GM21528 (cell line): ENCODE measurements around the gene RCVRN.
"Not testable (repeated sequence)": the region's sequence is repeated elsewhere in the genome, so short reads cannot be mapped to it uniquely, and the experiment has no call there.

Experiments used
- ATAC-seq: cut with Tn5 transposase; IDR thresholded peaks from one replicate; pipeline ENCODE4 v1.9.1; 2021; ENCODE audit warnings: mild to moderate bottlenecking, moderate library complexity; ENCODE audit not compliant: unreplicated experiment, low FRiP score

RCVRN gene

DNA sequence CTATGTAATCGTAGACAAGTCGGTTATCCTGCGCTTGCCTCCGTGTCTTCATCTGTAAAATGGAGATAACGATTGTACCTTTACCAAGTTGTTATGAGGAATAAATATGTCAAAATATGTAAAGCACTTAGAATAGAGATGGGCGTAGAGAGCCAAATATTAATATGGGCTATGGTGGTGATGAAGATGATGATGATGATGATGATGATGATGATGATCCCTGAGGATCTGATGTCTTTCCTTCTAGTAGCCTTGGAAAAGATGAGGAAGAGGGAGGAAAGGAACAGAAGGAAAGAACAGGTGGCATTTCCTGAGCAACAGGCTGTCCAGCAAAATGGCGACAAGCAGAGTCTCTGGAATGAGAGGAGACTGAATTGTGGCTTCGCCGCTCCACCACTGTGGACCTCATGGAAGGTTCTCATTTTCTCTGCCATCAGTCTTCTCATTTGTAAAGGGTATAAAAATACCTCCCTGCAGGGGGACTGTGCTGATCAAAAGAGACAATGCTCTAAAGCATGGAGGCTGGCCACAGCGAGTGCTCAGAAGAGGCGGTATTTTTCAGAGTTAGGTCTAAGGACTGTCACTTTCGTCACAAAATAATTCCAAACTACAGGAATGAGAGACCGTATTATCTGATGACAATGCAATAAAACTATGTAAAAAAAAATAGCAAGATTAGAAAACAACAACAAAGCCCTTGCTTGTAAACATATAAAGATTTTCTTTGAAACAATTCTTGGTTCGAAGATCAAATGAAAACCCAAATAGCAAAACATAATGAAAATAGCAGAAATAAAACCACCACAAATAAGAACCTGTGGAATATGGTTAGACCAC lies 17.2 kb upstream of the RCVRN start:
- ATAC-seq, result no peak

DNA sequence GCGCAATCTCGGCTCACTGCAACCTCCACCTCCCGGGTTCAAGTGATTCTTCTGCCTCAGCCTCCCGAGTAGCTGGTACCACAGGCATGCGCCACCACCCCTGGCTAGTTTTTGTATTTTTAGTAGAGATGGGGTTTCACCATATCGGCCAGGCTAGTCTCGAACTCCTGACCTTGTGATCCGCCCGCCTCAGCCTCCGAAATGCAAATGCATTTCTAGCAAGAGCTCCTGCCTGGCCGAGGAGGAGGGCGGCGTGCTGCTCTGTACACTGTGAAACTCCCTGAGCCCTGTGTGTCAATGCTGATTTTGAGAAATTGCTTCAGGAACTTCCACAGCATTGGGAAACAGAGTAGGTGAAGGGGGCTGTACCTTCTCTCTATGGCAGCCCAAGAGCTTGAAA lies 16.1 kb upstream of the RCVRN start:
- ATAC-seq, result not testable (repeated sequence)

DNA sequence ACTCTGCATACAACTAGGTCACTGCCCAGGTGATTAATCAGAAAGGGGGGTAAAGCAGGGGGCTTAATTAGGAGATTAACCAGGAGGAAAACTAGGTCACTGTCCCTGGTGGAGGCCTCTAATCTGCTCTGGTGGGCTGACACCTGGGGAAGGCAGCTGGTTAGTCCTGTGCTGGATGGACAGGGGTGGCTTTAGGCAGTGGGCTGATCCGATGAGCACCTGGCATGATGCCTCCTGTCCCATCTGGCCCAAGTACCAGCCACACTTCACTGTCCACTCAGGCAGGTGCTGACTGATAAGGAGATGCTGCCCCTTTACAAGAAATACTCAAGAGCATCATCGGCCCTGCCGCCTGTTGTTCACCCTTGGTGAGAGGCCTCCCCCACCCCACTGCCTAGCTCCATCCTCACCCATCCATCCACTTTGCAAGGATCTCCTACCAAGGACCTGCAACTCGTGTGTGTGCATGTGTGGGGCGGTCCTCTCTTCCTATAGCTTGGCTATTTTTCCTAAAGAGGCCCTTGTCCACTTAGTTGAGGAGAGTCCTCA lies 13.8 kb upstream of the RCVRN start:
- ATAC-seq, result no peak

DNA sequence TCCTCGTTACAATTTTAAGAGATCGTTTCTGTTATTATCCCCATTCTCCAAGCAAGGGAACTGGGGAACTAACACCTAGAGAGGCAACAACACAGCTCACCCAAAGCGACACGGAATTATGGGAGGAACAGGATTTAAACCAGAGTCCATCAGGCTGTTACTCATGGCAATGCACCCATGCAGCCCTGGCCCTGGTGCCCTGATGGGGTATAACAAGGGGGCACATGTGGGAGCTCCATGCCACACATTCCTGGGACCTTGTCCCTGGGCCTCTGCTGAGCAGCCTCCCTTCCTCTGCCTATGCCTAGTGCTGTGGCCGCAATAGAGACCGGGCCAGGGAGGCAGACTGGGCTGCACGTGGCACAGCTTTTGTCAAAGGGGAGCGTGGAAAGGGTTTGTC lies 13.3 kb upstream of the RCVRN start:
- no peak for ATAC-seq

DNA sequence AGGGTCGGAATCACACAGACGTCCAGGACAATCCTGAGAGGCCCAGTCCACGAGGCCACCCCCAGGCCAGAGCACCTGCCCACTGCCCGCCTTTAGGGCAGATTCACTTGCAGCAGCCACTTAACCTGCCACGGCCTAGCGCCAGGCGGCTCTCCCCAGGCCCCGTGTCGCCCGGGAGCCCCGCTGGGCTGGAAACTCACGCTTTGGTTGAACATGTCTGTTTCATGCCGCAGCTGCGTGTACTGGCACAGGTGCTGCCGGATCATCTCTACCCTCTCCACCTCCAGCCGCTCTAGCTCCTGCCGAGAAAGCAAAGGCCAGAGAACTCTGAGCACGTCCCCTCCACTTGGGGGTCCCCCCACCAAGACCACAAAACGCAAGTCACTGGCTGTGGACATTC lies 12.7 kb upstream of the RCVRN start:
- ATAC-seq, result no peak

DNA sequence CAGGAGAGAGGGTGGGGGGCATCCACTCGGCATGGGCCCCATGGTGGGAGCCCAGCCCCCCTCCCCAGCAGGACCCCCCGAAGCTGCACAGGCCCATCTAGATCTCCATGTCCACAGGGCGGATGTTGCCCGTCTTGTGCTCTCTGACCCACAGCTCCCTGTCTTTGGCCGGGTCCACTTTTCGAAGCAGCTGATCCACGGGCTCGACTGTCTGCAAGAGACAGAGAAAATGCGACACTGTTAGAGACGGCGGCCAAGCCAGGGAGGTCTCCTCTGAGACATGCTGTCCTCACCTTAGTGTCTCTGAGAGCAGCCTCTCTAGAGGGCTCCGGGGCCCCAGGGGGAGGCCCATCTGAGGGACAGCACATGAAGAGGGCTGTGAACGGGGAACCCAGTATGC lies 12.1 kb upstream of the RCVRN start:
- ATAC-seq, result no peak

DNA sequence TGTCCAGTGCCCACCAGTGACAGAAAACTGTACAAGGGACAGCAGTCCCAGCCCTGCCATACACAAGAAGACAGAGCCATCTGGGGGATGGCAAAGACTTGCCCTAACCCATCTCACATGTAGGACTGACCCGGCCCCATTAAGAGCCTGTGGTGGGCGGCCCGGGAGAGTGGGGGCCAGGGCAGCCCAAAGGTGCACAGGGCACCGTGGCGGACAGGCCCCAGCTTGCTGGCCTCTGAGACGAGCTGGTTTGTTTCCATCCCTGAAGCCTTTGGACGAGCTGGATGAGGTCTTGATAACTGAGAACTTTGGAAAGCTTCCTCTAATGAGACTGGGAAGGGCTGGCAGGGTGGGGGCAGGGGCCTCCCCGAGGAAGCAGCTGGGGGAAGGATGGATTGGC lies 11.0 kb upstream of the RCVRN start:
- ATAC-seq, result no peak

DNA sequence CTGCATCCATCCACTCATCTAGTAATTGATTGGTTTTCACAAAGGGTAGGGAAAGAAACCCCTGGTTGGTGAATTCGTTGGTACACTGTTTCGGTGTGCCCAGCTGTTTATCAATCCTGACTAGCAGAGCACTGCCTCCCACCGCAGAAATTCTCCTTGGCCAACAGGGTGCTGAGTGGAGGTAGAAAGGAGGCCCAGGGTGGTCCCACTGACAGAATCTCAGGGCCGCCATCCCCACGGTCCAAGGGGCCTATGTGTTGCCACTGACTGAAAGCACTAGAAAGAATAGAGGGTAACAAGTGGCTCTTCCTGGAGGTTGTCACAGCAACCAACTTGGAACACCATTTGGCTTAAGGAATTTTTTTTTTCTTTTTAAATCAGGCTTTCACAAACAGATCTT lies 8.4 kb upstream of the RCVRN start:
- no peak for ATAC-seq

DNA sequence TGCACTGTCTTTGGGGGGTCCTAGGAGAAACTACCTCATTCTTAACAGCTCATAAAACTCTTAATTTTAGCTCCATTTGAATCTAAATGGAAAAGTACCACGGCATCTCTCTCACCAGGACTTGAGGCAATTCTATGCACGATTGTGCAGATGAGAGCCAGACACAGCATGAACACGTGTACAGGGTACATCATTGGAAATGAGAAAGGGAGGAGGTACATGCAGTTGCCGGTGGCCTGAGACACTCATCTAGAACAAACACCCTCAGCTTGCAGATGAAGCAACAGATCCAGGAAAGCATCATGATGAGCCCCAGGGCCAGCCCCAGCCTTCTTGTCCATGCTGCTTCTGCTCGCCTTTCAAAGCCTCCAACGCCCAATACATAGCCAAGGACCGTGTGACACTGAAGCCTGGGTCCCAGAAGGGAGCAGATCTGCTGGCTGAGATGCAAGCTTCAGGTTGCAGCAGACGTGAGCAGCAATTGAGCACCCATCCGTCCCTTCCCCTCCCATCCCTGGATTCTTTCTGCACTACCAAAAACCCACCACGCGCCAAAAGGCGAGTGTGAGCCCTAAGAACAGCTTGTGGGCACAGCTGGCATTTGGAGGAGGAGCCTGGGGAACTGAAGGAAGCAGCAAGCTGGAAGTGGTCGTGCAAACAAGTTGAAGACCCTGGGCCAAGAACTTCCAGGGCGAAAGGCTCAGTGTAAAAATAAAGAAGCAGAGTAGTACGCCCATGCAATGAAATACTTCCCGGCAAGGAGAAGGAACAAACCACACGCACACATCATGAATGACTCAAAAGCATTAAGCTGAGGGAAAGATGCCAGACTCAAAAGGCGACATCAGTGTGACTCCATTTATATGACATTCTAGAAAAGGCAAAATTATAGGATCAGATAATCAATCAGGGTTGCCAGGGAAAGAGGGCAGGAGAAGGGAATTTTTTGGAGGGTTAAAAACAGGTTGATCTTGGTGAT lies 7.3 kb upstream of the RCVRN start:
- no peak for ATAC-seq

DNA sequence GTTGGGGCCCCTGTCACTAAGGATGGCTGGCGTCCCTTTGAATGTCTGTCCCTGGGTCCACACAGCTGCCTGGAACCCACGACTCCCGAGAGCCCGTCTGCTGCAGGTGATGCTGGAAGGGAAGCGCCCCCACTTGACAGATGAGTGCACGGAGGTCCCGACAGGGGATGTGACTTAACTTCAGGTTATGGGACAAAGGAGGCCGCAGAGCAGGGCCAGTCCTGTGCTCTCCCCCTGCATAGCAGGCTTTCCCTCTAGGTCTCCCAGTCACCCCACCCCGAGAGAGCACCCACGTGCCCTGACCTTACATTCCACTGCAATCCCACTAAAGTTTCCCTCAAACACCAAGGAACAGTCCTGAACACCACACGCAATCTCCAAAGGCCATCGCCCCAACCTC lies 6.0 kb upstream of the RCVRN start:
- no peak for ATAC-seq

DNA sequence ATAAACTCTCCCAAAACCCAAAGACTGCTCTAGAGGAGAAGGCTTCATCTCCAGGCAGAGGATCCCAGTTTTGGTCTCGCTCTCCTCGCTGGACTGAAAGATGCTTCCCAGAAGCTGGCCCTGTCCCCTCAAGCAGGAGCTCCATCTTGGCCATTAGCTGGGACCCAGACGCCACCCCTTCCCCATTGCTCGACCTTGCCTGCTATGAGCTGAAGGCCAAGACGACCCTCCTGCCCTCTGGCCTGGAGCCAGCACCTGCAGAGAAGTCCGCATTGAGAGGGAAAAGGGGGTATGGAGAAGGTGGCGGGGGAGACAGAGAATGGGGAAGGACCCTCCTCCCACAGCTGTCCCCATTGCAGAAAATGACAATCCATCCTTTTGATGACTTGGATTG lies 3.6 kb upstream of the RCVRN start:
- ATAC-seq, result no peak

DNA sequence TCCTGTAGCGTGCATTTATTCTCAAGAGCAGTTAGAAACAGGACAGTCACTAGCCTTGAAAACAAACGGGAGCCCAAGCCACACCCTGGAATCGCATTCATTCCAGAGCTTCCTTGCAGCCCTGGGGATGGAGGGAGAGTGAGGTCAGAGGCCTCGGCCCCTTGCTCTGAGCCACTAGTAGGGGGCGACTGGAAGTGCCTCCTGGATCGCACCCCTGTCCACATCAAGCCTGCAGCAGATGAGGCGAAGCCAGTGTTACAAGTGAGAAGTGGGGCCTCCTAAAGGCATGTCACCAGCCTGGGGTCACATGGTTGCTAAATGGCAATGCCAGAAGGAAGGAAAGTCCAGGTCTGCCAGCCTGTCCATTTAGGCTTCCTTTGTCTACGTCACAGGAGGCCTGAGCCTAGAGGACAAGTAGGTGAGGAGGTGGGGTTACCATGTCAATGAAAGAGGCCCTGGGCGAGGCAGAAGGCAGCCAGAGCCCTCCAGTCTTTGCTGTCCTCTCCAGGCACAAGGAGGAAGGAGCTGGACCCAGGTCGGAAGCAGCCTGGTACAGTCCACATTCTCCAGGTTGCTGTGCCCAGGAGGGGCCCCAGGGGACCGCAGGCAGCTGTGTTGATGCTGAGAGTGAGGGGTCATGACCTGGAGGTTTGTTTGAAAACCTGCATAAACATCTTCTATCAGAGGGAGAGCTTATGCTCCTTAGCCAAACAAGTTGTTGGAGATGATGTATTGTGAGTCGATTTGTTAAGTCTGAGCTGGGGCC lies 3.0 kb upstream of the RCVRN start:
- no peak for ATAC-seq

DNA sequence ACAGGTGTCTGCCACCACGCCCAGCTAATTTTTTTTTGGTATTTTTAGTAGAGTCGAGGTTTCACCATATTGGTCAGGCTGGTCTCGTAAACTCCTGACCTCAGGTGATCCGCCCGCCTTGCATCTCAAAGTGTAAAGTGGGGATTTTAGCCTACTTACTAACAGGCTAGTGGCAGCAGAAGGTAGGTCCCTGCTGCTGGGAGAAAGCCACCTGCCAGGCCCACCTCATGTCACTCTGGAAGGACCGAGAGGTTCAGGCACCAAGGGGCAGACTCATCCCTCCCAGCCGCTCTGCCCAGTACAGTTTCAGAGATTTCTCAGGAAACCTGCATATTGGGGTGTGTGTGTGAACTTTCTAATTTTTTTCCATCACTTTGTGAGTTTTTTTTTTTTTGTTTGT lies 2.1 kb upstream of the RCVRN start:
- ATAC-seq, result no peak

DNA sequence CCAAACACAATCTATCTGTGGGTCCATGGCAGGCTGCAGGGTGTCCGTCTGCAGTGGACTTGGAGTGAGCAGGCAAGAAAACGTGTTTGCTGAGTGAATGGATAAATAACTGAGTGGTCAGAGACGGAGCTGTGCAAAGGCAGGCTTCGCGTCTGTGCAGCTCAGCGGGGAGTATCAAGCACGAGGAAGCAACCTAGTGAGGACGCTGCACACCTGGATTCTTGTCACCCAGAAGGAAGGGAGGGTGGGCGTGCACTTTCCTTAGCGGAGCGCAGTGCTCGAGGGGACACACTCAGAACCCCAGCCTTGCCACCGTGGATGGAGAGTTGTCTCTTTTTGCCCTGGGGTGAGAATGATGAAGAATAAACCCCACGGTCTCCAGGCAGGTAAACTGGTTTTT lies 1.5 kb upstream of the RCVRN start:
- ATAC-seq, result no peak

DNA sequence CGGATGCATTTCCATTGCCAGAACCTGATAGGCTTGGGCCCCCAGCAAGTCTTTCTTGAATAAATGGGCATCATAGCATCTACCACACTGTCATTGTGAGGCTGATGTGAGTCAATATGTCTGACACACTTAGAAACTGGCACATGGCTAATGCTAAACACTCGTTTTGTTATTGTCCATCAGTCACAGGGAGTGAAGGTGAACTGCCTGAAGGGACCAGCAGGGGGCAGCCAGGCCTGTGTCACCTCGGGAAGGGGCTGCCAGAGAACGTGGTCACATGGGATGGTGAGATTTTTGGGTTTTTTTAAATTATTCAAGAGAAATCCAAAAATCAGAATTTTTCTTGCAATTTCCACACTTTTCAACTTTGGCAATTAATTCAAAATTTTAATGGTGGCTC lies 831 bp upstream of the RCVRN start:
- no peak for ATAC-seq

DNA sequence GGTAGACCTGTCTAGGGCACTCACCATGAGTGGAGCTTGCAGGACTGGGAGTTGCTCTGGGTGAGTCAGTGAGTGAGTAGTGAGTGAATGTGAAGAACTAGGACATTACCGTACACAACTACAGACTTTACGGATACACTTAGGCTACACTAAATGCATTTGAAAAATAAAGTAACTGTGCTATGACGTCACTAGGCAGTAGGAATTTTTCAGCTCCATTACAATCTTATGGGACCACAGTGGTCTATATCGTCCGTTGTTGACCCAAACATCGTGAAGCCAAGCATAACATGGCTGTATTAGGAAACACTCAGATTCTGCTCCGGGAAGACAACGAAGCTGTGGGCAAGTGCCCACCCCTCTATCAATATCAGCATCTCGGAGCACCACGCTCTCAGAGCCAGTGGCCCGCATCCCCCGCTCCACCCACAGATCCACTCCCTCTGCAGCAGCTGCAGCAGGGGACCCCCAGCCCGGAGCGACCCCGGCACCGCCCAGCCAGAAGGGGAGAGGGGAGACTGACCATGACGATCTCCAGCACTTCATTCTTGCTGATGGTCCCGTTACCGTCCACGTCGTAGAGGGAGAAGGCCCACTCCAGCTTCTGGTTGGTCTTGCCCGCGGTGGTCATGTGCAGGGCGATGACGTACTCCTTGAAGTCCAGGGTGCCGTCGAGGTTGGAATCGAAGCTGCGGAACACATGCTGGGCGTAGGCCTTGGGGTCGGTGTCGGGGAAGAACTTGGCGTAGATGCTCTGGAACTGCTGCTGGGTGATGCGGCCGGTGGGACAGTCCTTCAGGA lies 594 bp downstream of the RCVRN start:
- ATAC-seq, result no peak

DNA sequence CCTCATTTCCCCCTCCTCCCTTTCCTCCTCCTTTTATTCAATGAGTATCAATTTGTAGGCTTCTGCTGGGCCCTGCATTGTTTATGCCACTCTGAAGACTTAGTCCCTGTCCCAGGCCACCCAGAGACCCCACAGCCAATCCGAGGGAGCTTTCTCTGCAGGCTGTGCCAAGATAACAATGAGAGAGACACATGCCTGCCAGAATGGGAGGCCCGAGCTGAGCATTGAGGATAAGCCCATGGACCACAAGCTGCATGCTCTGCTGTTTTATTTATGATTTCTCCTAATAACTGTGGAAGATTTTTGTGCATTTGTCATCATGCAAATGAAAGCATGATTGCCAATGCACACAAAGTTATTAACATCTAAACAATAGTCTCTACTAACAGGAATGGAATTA lies 3.0 kb downstream of the RCVRN start:
- no peak for ATAC-seq

DNA sequence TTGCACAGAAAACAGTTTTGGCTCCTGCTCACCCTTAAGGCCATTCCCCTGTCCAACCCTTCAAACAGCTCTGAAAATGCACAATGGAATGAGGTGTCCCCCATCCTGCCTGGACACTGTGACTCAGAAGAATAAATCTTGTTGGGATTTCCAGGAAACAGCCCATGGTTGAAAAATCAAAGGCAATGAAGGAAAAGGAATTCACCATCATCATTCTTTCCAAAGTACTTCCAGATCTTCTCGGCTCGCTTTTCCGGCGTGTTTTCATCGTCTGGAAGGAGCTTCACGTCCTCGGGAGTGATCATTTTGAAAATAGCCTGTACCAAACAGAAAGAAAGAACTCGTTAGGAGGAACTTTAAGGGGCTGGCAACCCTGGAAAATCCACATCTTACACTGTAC lies 4.3 kb downstream of the RCVRN start:
- ATAC-seq, result no peak

DNA sequence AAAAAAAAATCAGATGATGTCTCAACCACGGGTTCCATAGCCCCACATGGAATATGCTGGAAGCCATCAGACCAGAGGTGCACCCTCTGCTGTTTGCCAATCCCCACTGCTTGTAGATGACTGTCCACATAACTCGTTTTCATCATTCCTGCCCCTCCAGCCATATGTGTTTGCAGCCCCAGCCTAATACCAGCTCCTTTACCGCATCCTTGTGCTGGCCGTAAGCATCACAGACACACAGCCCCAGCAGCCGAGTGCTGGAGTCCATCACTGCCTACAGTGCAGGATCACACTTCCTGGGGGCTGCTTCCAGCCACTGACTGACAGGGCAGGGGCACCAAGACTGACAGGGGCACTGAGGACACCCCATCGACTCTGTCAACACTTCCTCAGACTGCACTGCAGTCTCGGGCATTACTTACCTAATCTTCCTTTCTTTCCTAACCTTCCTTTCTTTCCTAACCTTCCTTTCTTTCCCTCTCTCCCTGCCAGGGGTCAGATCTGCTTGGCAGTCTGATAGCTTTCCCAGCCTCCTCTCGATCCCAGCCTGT lies 5.0 kb downstream of the RCVRN start:
- ATAC-seq, result no peak
